ENCODE data around the gene WNK2. TPM values are rescaled to one million over a fixed set of nuclear protein-coding genes. Genes with fewer than 3 reads are reported as not detected.

Gene WNK2
- total RNA-seq, 1 donor from 2014 or later = 1.0 TPM

DNA sequence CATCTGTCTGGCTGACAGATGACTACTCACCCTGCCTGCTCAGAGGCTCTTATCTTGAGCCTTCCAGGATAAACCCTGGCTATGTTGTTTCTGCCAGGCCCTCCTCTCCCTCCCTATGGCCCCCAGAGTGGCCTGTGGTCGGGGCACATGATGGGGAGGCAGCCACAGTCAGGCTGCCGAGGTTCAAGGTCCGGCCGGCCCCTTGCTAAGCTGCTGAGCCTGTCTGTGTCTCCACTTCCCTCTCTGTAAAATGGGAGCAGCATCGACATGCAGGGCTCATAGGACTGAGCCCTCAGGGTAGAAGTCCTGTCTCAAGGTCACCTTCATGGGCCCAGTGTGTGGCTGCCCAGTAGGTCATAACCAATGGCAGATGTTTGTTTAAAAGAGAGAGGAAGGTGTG is 28.5 kb downstream of the WNK2 start:
- DNase-seq (ENCODE audit: low read depth) = no peak
- TF ChIP-seq, protein P1, sequence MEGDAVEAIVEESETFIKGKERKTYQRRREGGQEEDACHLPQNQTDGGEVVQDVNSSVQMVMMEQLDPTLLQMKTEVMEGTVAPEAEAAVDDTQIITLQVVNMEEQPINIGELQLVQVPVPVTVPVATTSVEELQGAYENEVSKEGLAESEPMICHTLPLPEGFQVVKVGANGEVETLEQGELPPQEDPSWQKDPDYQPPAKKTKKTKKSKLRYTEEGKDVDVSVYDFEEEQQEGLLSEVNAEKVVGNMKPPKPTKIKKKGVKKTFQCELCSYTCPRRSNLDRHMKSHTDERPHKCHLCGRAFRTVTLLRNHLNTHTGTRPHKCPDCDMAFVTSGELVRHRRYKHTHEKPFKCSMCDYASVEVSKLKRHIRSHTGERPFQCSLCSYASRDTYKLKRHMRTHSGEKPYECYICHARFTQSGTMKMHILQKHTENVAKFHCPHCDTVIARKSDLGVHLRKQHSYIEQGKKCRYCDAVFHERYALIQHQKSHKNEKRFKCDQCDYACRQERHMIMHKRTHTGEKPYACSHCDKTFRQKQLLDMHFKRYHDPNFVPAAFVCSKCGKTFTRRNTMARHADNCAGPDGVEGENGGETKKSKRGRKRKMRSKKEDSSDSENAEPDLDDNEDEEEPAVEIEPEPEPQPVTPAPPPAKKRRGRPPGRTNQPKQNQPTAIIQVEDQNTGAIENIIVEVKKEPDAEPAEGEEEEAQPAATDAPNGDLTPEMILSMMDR (conservative IDR thresholded peaks at IDR 0.05; ENCODE audit: low read depth, low read length) = no peak
- H3K4me3 ChIP-seq (ENCODE audit: low read depth, low read length) = no peak overlapping the region

DNA sequence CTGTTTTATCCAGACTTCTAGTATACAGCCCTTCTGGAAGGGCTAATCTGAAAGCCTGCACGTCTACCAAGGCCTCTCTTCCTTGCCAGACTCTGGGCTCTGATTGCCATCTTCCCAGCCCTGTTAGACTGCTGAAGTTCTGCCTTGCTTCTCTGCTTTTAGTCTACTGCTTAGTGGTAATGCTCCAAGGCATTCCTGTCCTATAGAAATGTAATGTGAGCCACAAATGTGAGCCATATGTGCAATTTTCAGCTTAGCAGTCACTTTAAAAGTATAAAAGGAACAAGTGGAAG is 32.1 kb downstream of the WNK2 start:
- H3K4me3 ChIP-seq (ENCODE audit: low read depth, low read length) = no peak overlapping the region
- no peak for DNase-seq (ENCODE audit: low read depth)
- TF ChIP-seq, protein P1 (conservative IDR thresholded peaks at IDR 0.05; ENCODE audit: low read depth, low read length) = no peak

DNA sequence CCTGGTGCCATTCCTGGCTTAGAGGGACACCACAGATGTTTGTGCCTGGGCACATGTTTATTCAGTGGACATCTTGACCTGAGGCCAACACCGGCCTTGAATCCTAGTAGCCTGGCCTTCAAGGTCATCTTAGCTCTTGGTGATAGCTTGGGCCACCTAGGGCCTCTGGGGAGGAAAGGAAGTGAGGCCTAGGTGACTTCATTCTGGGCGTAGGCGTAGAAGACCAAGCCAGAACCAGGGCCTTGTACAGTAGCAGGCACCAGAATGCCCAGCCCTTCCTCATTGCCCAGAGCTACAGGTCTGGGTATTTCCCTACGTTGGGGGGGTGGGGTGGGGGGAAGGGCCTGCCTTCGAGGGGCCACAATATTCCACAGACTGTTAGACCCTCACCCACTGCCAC is 33.8 kb downstream of the WNK2 start:
- TF ChIP-seq, protein P1 (conservative IDR thresholded peaks at IDR 0.05; ENCODE audit: low read depth, low read length) = no peak
- H3K4me3 ChIP-seq (ENCODE audit: low read depth, low read length) = no peak overlapping the region
- no peak for DNase-seq (ENCODE audit: low read depth)

DNA sequence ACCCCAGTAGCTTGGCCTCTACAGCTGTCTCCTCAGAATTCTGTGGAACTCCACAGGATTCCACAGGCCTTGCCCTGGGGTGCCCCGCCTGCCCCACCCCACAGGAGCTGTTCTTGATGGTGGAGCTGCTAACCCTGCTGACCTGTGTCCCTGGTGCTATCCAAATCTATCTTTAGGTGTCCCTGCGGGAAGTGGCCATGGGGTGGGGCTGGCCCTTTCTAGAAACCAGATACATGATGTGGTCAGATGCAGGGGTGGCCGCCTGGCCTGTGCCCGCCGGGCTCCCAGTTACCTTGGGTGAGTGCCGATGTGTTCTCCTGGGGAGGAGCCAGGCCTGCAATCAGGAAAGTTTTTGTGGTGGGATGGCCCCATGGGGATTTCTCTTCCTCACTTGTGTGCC is 34.2 kb downstream of the WNK2 start:
- DNase-seq (ENCODE audit: low read depth) = no peak
- TF ChIP-seq, protein P1 (conservative IDR thresholded peaks at IDR 0.05; ENCODE audit: low read depth, low read length) = no peak
- H3K4me3 ChIP-seq (ENCODE audit: low read depth, low read length) = no peak overlapping the region

DNA sequence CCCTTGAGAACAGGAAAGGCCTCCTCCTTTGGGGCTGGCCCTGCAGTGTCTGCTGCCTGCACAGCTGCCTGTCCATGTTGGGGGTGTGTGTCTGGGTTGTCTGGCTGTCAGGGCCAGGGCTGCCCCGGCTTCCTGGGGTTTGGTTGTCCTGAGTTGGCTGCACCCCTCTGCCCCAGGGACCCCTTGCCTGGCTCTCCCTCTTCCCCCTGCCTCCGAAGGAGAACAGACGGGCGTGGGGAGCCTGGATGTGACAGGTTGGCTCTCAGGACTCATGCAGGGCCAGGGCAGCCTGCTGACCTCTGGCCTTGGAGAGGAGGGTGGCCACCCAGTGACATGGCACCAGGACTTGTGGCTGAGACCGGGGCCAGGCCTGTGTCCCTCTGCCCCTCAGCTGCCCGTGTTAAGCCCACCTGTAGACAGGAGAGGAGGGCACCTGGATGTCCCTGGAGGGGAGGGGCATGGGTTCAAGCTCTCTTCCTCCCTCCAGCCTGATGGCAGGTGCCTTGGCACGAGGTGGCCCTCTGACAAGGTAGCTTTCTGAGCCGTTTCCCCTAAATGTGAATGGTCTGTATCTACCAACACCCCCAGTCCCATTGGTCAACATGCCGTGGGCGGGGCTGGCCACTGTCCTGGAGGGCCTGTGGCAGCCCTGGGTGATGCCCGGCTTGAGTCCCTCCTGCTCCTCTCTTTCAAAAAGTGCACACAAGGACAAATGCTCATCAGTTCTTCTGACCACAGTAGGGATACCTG is 34.9 kb downstream of the WNK2 start:
- H3K4me3 ChIP-seq (ENCODE audit: low read depth, low read length) = no peak overlapping the region
- no peak for DNase-seq (ENCODE audit: low read depth)
- TF ChIP-seq, protein P1 (conservative IDR thresholded peaks at IDR 0.05; ENCODE audit: low read depth, low read length) = no peak

DNA sequence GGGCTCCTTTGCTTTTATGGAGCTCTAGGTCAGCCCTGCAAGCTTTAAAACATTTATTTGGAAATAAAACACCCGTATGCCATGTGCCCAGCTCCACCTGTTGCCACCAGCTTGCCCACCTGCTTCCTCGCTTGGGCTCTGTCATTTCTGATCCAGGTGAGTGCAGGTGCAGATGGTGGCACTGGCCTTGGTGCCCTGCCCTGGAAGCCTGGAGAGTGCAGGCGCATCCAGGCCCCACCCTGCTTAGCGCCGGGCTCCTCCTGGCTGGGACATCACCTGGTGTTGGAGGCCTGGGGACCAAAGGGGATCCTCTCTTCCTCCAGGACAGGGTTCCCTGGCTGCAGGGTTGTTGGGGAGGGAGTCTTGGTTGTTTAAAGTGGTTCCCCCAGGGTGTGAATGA is 35.8 kb downstream of the WNK2 start:
- H3K4me3 ChIP-seq (ENCODE audit: low read depth, low read length) = no peak overlapping the region
- TF ChIP-seq, protein P1 (conservative IDR thresholded peaks at IDR 0.05; ENCODE audit: low read depth, low read length) = no peak
- no peak for DNase-seq (ENCODE audit: low read depth)

DNA sequence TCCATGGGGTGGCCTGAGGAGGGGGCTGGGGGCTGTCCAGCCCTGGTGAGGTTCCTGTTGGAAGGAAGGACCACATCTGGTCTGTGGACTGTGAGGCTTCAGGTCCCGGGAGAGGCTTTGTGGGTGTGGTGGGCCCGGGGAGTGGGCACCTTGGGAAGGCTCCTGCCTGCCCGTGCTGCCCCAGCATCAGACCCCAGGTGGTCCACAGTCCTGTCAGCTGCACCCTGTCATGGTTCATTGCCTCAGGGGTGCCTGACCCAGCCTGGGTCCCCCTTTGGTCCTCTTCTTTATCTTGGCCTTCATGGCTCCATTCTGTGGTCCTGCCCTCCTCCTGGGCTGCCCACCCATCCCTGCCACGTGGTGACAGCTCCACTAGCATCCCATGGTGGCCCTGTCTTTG is 36.7 kb downstream of the WNK2 start:
- H3K4me3 ChIP-seq (ENCODE audit: low read depth, low read length) = no peak overlapping the region
- TF ChIP-seq, protein P1 (conservative IDR thresholded peaks at IDR 0.05; ENCODE audit: low read depth, low read length) = no peak
- DNase-seq (ENCODE audit: low read depth) = no peak
